ENCODE data around the gene PSMB11.

Gene PSMB11

DNA sequence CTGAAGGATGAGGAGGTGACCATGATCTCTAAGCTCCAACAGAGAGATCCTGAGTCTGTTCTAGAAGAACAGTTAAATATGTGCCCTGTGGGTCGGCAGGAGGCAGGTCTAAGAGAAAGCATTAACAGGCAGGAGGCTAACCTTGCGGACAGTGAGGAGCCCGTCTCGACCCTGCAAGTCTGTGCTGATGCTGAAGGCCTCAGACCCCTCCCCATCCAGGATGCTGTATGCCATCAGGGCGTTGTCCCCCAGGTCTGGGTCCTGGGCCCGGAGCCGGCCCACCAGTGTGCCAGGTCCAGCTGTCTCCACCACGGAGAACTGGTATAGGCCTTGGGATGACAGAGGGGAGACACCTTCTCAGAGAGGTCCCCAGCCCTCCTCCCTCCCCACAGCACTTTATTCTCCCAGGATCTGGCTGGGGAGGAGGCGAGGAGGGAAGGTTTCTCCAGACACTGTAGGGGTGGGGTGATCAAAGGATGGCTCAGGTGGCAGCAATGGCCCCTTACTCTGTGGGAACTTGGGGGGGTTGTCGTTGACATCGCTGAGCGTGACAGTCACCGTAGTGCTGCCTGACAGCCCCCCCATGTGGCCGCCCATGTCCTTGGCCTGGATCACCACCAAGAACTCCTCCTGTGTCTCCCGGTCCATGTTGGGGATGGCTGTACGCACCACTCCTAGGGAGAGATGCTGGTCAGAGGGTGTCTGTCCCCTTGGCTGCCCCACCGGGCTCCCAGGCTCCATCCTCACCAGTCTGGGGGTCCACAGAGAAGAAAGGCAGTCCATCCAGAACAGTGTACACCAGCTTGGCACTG is 12.2 kb downstream of the PSMB11 start:
- Histone ChIP-seq H3K4me1 (0 out of 2 replicates have a peak, but pooled peaks cover 8% of the 10 kb centered on the region), H3K9me3 (no peaks in the 10 kb centered on the region), H3K27me3 (ENCODE audit: low read depth) (no peaks in the 10 kb centered on the region), H3K4me3 (no peak overlapping the region), H3K36me3 (replicated peaks) (peaks cover 14% of the 10 kb centered on the region)
- DNase-seq (ENCODE audit: low spot score in 2 of 2): no peak
- in situ Hi-C loops (cut with MboI; ENCODE audit: low sequenced_read_pairs): loop anchor here (5.0 to 25.0 kb wide), 2 partner anchors 77 to 492 kb away; no protein-coding TSS in a partner anchor

DNA sequence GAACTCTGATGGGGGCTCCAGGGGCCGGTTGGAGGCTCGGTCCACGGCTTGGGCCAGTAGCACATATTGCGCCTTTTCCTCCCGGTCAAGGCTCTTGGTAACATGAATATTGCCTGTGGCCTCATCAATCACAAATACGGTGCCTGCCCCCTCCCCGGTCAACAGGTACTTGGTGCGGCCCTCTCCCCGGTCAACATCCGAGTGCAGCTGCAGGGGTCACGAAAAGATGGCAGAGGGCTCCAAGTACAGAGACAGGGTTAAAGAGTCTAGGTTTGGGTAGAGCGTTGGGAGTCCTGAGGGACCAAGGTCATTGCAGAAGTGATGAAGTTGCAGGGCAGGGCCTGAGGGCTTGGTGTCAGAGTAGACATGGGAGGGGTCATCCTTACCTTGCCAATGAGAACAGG is 13.1 kb downstream of the PSMB11 start:
- in situ Hi-C loops (cut with MboI; ENCODE audit: low sequenced_read_pairs): loop anchor here (25.0 kb wide), 1 partner anchor 493 kb away; no protein-coding TSS in a partner anchor
- H3K9me3 ChIP-seq: no peaks in the 10 kb centered on the region
- H3K4me1 ChIP-seq: 0 out of 2 replicates have a peak, but pooled peaks cover 8% of the 10 kb centered on the region
- no peak for DNase-seq (ENCODE audit: low spot score in 2 of 2)
- no peaks in the 10 kb centered on the region for H3K27me3 ChIP-seq (ENCODE audit: low read depth)
- peaks cover 20% of the 10 kb centered on the region for H3K36me3 ChIP-seq (replicated peaks)
- no peak overlapping the region for H3K4me3 ChIP-seq

DNA sequence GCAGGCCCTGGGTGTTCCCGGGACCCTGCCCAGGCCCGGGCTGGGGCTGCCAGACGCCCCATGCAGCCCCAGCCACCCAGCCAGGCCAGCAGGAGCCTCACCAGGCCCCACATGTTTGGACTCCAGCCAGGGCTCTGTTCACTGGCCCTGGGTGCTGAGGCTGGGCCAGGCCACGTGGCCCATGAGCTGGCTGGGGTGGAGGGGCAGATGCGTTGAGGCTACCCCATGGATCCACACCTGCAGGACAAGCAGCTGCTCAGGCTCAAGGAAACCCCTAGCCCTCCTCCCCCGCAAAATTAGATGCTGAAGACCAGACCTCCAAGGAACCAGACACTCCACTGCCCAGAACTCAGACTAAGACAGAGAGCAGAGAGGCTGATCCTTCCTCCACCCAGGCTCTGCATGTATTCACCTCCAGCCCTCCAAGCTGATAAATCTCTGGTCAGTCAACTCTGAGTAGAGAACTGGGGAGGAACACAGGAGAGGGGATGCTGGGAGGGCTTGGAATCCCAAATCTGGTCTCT is 13.7 kb downstream of the PSMB11 start:
- H3K27me3 ChIP-seq (ENCODE audit: low read depth): no peaks in the 10 kb centered on the region
- peaks cover 25% of the 10 kb centered on the region for H3K36me3 ChIP-seq (replicated peaks)
- H3K4me1 ChIP-seq: 0 out of 2 replicates have a peak, but pooled peaks cover 8% of the 10 kb centered on the region
- no peak for DNase-seq (ENCODE audit: low spot score in 2 of 2)
- no peak overlapping the region for H3K4me3 ChIP-seq
- H3K9me3 ChIP-seq: no peaks in the 10 kb centered on the region
- in situ Hi-C loops (cut with MboI; ENCODE audit: low sequenced_read_pairs): loop anchor here (25.0 kb wide), 1 partner anchor 493 kb away; no protein-coding TSS in a partner anchor

GRCh38 chr14:23056145-23056955 is 14.3 kb downstream of the PSMB11 start:
- H3K27me3 ChIP-seq (ENCODE audit: low read depth): no peaks in the 10 kb centered on the region
- 0 out of 2 replicates have a peak, but pooled peaks cover 8% of the 10 kb centered on the region for H3K4me1 ChIP-seq
- H3K36me3 ChIP-seq (replicated peaks): peaks cover 28% of the 10 kb centered on the region
- in situ Hi-C loops (cut with MboI; ENCODE audit: low sequenced_read_pairs): loop anchor here (25.0 kb wide), 1 partner anchor 494 kb away; no protein-coding TSS in a partner anchor
- peak; percentile 79 to 90 for DNase-seq (ENCODE audit: low spot score in 2 of 2)
- H3K4me3 ChIP-seq: peak overlapping the region; percentile 63
- no peaks in the 10 kb centered on the region for H3K9me3 ChIP-seq

DNA sequence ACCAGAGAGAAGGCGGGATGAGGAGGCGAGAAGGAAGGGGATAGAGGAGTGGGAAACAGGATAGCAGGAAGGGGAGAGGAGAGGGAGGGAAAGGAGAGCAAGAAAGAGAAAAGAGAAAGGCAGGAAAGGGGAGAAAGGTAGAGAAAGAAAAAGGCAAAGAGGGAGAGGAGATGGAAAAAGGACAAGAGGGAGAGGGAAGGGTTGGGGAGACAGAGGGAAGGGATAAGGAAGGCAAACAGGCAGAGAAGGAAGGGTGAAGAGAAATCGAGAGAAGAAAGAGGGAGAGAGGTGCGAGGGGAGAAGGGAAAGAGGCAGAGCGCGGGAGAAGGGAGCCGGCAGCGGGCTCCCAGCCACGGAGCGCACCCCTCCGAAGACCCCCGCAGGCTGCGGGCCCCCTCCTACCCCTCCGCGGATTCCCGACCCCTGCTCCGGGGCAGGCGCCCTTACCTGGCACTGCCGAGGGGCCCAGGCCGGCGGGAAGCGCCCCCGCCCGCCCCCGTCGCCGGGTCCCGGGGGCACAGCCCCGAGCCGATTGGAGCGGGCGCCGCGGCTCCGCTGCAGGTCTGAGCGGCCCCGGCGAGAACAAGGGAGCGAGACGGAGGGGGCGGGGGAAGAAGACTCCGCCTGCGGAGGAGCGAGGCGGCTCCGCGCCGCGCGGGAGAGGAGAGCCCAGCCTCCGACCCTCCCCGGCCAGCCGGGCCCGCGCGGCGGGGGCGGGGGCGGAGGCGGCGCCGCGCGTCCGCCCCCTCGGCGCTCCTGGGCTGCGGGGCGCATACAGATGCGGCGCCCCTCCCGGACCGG is 15.1 kb downstream of the PSMB11 start, which contains the start of gene CDH24:
CDH24 (minus strand) TSS at position 565 of the 801 bp plus-strand sequence. CDS start 1,787 bp downstream, outside the sequence.
- H3K4me1 ChIP-seq: 0 out of 2 replicates have a peak, but pooled peaks cover 8% of the 10 kb centered on the region
- peak within 1 kb of the TSS; percentile 63 for H3K4me3 ChIP-seq
- in situ Hi-C loops (cut with MboI; ENCODE audit: low sequenced_read_pairs): loop anchor here (25.0 kb wide), 1 partner anchor 495 kb away; no protein-coding TSS in a partner anchor
- H3K27me3 ChIP-seq (ENCODE audit: low read depth): no peaks in the 10 kb centered on the region
- DNase-seq (ENCODE audit: low spot score in 2 of 2): peak; percentile 76 to 91
- no peaks in the 10 kb centered on the region for H3K9me3 ChIP-seq
- H3K36me3 ChIP-seq (replicated peaks): peaks cover 34% of the 10 kb centered on the region

- in situ Hi-C loops (cut with MboI; ENCODE audit: low sequenced_read_pairs): loop anchor here (25.0 kb wide), 1 partner anchor 496 kb away; no protein-coding TSS in a partner anchor
- peaks cover 43% of the 10 kb centered on the region for H3K36me3 ChIP-seq (replicated peaks)
- no peaks in the 10 kb centered on the region for H3K9me3 ChIP-seq
- H3K4me1 ChIP-seq: 0 out of 2 replicates have a peak, but pooled peaks cover 8% of the 10 kb centered on the region
- DNase-seq (ENCODE audit: low spot score in 2 of 2): peak; percentile 87 to 96
- H3K27me3 ChIP-seq (ENCODE audit: low read depth): no peaks in the 10 kb centered on the region
- peak overlapping the region; percentile 63 for H3K4me3 ChIP-seq
Measured at GRCh38 chr14:23057757-23058653, 16.0 kb downstream of the PSMB11 start.

DNA sequence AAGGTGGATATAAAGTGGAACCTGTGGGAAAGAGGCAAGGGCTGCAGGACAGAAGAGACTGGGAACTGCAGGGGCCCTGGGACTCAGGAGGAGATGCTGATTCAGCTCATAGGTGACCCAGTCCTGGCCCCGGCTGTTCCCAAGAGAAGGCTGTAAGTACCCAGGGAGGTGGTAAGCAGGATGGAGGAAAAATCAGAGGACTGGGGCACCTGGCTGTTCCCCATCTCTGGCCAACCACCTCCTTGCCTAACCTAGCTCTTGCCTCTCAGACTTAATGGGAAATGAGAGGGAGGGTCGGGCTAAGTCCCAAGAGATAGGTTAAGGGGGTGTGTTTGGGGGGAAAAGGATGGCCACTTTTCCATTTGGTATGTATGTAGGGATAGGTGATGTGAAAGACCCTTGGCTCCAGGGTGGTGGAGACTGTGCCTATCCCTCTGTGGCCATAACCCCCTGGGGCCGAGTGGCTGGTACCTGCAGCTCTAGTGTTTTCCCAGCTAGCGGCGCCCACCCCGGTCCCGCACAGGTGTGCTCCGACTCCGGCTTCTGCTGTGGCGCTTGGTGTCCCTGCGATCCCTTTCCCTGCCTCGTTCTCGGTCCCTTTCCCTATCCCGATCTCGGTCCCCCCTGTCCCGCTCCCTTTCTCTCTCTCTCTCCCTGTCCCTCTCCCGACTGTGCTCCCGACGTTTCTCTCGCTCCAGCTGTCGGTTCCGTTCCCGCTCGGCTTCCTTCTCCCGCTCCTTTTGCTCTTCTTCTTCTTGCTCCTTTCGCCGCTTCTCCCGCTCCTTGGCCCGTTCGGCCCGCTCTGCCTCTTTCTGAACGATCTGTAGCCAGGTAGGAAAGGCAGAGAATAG is 16.9 kb downstream of the PSMB11 start:
- Histone ChIP-seq H3K9me3 (no peaks in the 10 kb centered on the region), H3K36me3 (replicated peaks) (peaks cover 52% of the 10 kb centered on the region), H3K4me1 (0 out of 2 replicates have a peak, but pooled peaks cover 8% of the 10 kb centered on the region), H3K4me3 (no peak overlapping the region), H3K27me3 (ENCODE audit: low read depth) (no peaks in the 10 kb centered on the region)
- in situ Hi-C loops (cut with MboI; ENCODE audit: low sequenced_read_pairs): loop anchor here (25.0 kb wide), 1 partner anchor 497 kb away; no protein-coding TSS in a partner anchor
- DNase-seq (ENCODE audit: low spot score in 2 of 2): no peak

DNA sequence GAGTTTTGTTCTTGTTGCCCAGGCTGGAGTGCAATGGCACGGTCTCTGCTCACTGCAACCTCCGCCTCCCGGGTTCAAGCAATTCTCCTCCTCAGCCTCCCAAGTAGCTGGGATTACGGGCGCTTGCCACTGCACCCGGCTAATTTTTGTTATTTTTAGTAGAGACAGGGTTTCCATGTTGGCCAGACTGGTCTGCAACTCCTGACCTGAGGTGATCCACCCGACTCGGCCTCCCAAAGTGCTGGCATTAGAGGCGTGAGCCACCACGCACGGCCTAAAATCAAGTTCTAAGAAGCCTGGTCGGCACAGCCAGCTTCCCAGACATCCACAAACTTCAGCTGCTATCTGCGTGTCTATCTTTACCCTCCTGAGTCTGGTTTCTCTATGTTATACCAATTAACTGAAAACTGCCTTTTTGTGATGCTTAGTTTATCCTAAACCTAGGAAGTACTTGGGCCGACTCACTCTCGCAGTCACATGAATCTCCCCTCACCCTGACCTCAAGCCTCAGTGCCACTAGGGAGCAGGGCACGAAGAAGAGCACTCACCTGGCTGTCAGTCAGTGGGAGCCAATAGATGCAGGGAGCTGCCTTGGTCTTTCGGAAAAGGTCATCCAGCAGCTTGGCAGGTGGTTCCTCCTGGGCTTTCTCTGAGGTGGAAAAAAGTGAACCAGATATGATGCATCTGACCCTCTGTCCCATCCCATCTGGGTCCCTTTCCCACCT is 18.7 kb downstream of the PSMB11 start:
- Histone ChIP-seq H3K36me3 (replicated peaks) (peaks cover 69% of the 10 kb centered on the region), H3K4me1 (0 out of 2 replicates have a peak, but pooled peaks cover 8% of the 10 kb centered on the region)
- in situ Hi-C loops (cut with MboI; ENCODE audit: low sequenced_read_pairs): loop anchor here (25.0 kb wide), 1 partner anchor 498 kb away; no protein-coding TSS in a partner anchor

DNA sequence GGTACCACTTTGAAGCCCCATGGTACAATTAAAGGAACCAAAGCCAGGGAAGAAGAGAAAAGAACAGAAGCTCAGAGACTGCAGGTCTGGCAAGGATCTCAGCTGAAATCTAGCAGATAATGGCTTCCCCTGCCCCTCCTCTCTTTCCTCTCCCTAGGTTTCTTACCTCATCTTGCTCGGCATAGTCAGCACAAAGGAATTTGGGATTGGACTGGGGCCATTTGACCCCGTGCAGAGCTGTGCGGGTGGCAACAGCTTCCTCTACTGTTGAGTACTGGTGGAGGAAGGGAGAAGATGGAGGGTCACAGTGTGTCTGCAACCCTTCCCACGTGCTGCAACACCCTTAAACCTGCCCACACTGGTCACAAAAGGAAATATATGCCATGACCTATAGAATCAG is 20.0 kb downstream of the PSMB11 start:
- Histone ChIP-seq H3K4me3 (no peak overlapping the region), H3K36me3 (replicated peaks) (peaks cover 81% of the 10 kb centered on the region), H3K27me3 (ENCODE audit: low read depth) (no peaks in the 10 kb centered on the region), H3K9me3 (no peaks in the 10 kb centered on the region), H3K4me1 (no peaks in the 10 kb centered on the region)
- no peak for DNase-seq (ENCODE audit: low spot score in 2 of 2)
- in situ Hi-C loops (cut with MboI; ENCODE audit: low sequenced_read_pairs): loop anchor here (25.0 kb wide), 1 partner anchor 500 kb away; no protein-coding TSS in a partner anchor

More for the DNA sequence above, 18.7 kb downstream of the PSMB11 start:
- no peak for DNase-seq (ENCODE audit: low spot score in 2 of 2)
- no peaks in the 10 kb centered on the region for H3K27me3 ChIP-seq (ENCODE audit: low read depth)
- H3K9me3 ChIP-seq: no peaks in the 10 kb centered on the region
- H3K4me3 ChIP-seq: no peak overlapping the region

GRCh38 chr14:23063601-23064000 is 21.6 kb downstream of the PSMB11 start:
- in situ Hi-C loops (cut with MboI; ENCODE audit: low sequenced_read_pairs): loop anchor here (25.0 kb wide), 1 partner anchor 501 kb away; no protein-coding TSS in a partner anchor
- no peaks in the 10 kb centered on the region for H3K27me3 ChIP-seq (ENCODE audit: low read depth)

More at GRCh38 chr14:23063601-23064000, 21.6 kb downstream of the PSMB11 start:
- no peak for DNase-seq (ENCODE audit: low spot score in 2 of 2)
- no peaks in the 10 kb centered on the region for H3K4me1 ChIP-seq
- H3K9me3 ChIP-seq: no peaks in the 10 kb centered on the region
- H3K36me3 ChIP-seq (replicated peaks): peaks cover 89% of the 10 kb centered on the region
- no peak overlapping the region for H3K4me3 ChIP-seq
